ENCODE measurements around the gene KAT2B. TPM values are rescaled to one million over a fixed set of nuclear protein-coding genes. Genes with fewer than 3 reads are reported as not detected.

KAT2B gene
- total and polyA plus RNA-seq, 2 of the 13 experiments (the other 11 are each of a cell fraction or from before 2014, with no cell fraction given): 0.97 to 1.7 TPM

GRCh38 chr3:20042331-20042730, 2.1 kb downstream of the KAT2B start (continued):
- TF ChIP-seq PREB (CRISPR knock-in tag; IDR thresholded peaks at IDR 0.05): no peak
- no peak for TF ChIP-seq ZNF710 (CRISPR knock-in tag; IDR thresholded peaks at IDR 0.05; ENCODE audit: borderline replicate concordance)
- TF ChIP-seq HNF4G (IDR thresholded peaks at IDR 0.05; ENCODE audit: borderline replicate concordance, low read depth, low read length): no peak
- no peak for TF ChIP-seq HNF4G (CRISPR knock-in tag; IDR thresholded peaks at IDR 0.05; ENCODE audit: borderline replicate concordance, low read depth)
- TF ChIP-seq ZMYM3 (CRISPR knock-in tag; IDR thresholded peaks at IDR 0.05): no peak
- no peak for TF ChIP-seq SP5 (CRISPR knock-in tag; IDR thresholded peaks at IDR 0.05; ENCODE audit: borderline replicate concordance, low read depth)
- no peak for TF ChIP-seq PAX8 (CRISPR knock-in tag; IDR thresholded peaks at IDR 0.05; ENCODE audit: borderline replicate concordance)
- TF ChIP-seq MAFG (CRISPR knock-in tag; IDR thresholded peaks at IDR 0.05): no peak

- Histone ChIP-seq H3K4me3 (replicated peaks in 1 of 3; ENCODE audit: insufficient read depth in 1 of 3, low read depth in 2 of 3, low read length in 3 of 3) (no peak overlapping the region; a peak in 1 of 6 replicates), H4K20me1 (ENCODE audit: insufficient read depth, low read length) (no peaks in the 10 kb centered on the region; the same call in 1 of the 2 replicates), H3K36me3 (replicated peaks in 1 of 2; ENCODE audit: control insufficient read depth in 1 of 2, insufficient read depth in 2 of 2, low read length in 2 of 2) (no peaks in the 10 kb centered on the region), H3K9ac (ENCODE audit: insufficient read depth, low read depth, low read length) (no peak overlapping the region), H2AFZ (ENCODE audit: low read length) (no peak overlapping the region), H3K9me3 (ENCODE audit: low read length) (no peaks in the 10 kb centered on the region), H3K4me2 (ENCODE audit: low read depth, low read length) (peak overlapping the region; percentile 13; the same call in 1 of the 2 replicates), H3K27ac (ENCODE audit: extremely low read length, insufficient read depth, low read length) (no peak overlapping the region), H3K79me2 (ENCODE audit: insufficient read depth, low read length) (no peaks in the 10 kb centered on the region), H3K27me3 (ENCODE audit: control insufficient read depth in 1 of 2, insufficient read depth in 2 of 2, low read length in 2 of 2) (no peaks in the 10 kb centered on the region; a peak in 1 of 5 replicates), H3K4me1 (ENCODE audit: insufficient read depth, low read length) (peaks cover 31% of the 10 kb centered on the region)
- ChIA-PET POLR2A (no interaction called here), CTCF (ENCODE audit: low intra/inter-chr PET ratio, low total read pairs) (no interaction called here)
- in situ Hi-C loops (cut with HindIII; ENCODE audit: extremely low pct_ligation_motif_present, low pct_unique_long_range_greater_than_20kb): no loop called here
- 36% methylated on average over 4 of the region's 4 CpGs for WGBS (ENCODE audit: low lambda C conversion rate)
- intact Hi-C loops (cut with micrococcal nuclease; ENCODE audit: unreplicated experiment): loop anchor here (5.0 kb wide), 2 partner anchors 84 to 279 kb away; no protein-coding TSS in a partner anchor
- TF ChIP-seq ZNF329 (CRISPR knock-in tag; IDR thresholded peaks at IDR 0.05; ENCODE audit: low read depth): no peak
- no peak for TF ChIP-seq SP4 (CRISPR knock-in tag; IDR thresholded peaks at IDR 0.05)
- FAIRE-seq (no peak), DNase-seq (ENCODE audit: low spot score) (no peak), ATAC-seq (no peak)
- no TSS peak for BruUV-seq (replicated peaks)
Measured at GRCh38 chr3:20043396-20043795, 3.1 kb downstream of the KAT2B start.
